Activated T-helper 1 cell treated with anti-CD3 and anti-CD28 coated beads, Interleukin-2, amount 50 U/mL, for 16 hours (primary cell): ENCODE data around the gene TAF5L.

ENCODE experiments used
- DNase-seq, 2 donors: peaks; one replicate each; pipeline ENCODE4 v3.0.0-alpha.2; 2020; ENCODE audit warnings: low read depth in 1 of 2, low spot score in 1 of 2

The TAF5L gene

DNA sequence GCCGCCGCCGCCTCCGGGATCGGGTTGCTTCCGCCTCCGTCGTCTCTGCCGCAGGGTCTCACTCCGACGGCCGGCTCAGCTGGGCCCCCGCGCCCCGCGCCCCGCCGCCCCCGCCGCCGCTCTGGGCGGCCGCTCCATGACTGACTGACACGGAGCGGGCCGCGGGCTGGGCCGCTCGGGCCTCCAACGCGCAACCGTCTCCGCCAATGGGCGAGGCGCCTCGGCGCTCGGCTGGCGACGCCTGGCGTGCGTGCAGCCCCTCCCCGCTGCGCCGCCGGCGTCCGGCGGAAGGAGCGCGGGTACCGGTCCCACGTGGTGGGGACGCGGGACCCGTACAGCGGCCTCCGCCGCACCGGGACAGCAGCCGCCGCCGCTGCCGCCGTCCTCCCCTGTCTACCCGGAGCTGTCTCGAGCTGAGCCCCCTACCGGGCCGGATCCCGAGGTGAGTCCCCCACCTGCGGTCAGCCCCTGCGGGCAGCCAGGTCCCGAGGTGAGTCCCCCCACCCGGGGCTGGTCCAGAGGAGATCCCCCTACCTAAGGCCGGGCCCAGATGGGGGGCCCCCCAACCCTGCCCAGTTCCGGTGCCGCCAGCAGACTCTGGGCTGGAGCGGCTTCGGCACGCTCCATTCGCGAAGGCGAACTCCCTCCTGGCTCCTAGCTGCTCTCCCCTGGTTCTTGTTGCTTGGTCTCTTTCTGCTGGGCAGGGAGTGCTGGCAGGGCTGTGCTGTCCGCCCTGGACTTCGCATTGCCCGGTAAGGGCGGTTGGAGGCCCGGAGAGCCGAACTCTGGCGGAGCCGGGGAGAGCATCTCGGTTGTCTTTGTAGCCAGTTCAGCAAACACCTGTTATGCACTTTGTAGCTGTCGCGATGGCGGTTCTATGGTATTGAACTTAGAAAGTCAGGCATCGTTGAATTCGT is at the start of gene TAF5L, which contains the start of gene URB2:
TSS of gene TAF5L (minus strand) at position 208 of the 917 bp plus-strand sequence. CDS start 11,640 bp downstream, outside the sequence.
TSS of gene URB2 (plus strand) at position 333 of the 917 bp plus-strand sequence. CDS start 1,387 bp downstream, outside the sequence.
- peak; percentile 55 to 82 for DNase-seq

DNA sequence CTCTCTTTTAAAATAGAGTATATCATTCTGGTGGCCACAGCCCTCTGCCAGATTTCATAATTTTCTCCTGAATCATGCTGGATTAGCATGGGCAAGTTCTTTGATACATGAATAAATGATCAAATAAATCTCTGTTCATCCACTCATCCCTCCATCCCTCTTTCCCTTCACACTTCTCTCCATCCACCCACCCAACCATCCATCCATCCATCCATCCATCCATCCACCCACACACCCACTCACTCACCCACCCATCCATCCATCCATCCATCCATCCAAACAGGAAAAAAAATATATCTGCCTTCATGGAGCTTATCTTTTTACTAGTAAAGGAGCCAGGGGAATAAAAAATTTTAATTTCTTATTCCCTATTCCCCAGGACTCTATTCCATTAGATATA is 49.5 kb upstream of the TAF5L start:
- DNase-seq, result no peak

- DNase-seq, result no peak
Observed at GRCh38 chr1:229674042-229674441, 48.1 kb upstream of the TAF5L start.

DNA sequence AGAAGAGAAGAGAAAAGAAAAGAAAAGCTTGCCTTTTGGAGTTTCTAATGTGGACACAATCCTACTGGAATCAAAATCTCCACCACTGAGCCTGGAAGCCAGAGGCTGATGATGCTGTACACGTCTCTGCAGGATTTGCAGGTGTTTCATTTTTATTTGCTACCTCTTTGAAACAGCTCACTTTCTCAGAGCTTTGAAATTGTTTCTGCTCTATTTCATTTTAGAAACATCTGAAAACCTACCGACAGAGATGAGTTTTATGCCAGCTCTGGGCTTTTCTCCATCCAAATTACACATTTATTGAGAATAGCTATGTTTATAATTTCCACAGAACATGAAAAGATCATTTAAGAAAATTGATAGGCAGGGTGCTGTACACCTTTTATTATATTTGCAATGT is 46.3 kb upstream of the TAF5L start:
- DNase-seq, result no peak

DNA sequence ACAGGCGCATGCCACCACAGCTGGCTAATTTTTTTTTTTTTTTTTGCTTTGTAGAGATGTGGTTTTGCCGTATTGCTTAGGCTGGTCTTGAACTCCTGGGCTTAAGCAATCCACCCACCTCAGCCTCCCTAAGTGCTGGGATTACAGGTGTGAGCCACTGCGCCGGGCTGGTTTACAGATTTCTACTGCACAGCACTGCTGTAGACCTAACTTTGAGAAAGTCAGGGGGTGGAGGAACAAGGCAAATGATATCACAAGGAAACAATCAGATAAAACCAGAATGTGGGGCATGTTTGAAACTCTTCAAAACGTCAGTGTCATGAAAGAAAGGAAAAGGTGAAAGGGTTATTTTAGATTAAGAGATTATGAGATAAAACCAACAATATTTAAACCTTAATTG is 45.4 kb upstream of the TAF5L start:
- no peak for DNase-seq

DNA sequence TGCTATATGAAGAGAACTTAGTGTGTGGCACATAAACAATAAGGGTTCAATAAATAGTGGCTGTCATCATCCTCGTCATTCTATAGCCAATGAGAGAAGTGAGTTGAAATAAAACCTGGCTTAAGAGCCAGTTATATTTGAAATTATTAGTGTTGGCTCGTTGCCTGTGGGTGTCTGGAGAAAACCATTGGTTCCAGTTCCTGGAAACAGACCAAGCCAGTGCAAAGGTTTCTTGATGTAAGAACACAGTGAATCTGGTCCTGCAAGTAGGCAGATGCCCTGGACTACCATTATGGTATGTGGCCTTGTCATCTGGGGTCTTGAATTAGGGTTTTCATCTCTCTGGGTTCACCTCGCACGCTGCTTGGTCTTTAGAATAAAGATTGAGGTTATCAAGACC is 43.4 kb upstream of the TAF5L start:
- DNase-seq, result no peak

DNA sequence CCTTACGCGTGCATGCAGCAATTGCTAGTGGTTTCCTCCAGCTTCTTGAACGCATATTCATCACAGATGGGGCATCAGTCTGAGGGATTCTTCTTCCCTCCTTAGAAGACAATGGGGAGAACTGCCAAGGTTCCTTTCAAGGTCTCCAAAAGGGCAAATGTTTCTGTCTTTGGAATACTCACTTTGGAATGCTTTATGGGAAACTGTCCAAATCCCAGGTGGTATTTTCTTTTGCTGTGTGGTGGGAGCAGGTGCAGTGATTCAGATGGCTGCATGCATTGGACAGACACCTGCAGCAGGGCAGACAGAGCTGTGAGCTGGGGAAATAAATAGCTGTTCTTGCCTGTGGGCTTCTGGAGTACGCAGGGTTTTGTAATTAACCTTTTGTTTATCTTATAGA is 40.7 kb upstream of the TAF5L start:
- DNase-seq, result no peak

DNA sequence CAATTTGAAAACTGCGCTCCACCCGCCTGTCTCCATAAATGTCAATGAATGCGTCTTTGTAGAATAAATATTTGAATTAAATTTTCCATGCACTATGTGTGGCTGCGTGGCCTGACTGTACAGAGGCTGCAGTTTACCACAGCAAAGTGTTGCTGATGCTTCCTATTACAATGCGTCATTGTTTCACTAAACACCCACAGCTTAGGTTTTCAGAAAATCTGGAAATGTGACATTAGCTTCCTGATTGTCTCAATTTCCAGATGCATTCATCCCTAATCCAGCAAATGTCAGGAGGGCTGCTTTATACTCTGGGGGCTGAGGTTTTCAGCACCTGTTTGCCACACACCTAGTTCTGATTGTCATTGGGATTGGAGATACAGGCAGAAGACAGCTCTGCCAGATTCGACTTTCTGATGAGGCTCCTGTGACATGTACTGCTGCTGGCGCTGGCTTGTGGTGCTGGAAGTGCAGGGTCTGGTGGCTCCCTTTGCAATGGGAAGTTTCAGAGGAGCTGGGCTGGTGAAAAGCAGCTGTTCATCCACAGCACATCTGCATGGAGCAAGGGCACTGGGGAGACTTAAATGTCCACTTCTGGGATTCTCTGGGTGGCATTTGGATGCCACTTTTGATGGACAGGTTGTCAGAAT is 40.1 kb upstream of the TAF5L start:
- no peak for DNase-seq

DNA sequence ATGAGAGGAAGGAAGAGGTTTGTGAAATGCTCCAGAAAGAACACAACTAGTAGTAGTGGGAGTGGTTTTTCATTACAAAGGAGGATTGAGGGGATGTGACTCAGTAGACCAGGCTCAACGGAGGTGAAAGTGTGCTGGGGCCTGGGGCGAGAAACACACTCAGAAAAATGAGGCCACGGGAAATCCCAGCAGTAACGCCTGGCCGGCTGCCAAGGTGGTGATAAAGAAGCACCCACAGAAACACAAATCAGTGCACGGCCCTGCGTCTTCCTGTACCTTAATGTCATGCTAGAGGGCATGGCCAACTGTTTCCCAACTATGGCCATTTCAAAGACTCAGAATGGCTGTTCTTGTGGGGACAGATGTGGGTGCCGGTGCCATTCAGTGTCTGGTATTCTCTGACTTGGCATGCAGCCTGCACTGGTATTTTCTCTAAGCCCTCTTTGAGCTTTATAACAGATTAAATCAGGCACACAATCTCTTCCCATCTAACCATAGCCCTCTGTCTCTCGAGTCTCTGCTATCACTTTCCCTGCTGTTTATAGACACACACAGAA is 38.3 kb upstream of the TAF5L start:
- DNase-seq, result peak; percentile 48 to 57

GRCh38 chr1:229661897-229662296 is 36.0 kb upstream of the TAF5L start:
- no peak for DNase-seq

GRCh38 chr1:229661022-229661877 is 35.3 kb upstream of the TAF5L start:
- DNase-seq, result peak; percentile 46 to 61

GRCh38 chr1:229657993-229658755 is 32.3 kb upstream of the TAF5L start:
- no peak for DNase-seq

GRCh38 chr1:229655781-229656180 is 29.9 kb upstream of the TAF5L start:
- no peak for DNase-seq

- DNase-seq, result no peak
Observed at GRCh38 chr1:229653420-229653819, 27.5 kb upstream of the TAF5L start.

DNA sequence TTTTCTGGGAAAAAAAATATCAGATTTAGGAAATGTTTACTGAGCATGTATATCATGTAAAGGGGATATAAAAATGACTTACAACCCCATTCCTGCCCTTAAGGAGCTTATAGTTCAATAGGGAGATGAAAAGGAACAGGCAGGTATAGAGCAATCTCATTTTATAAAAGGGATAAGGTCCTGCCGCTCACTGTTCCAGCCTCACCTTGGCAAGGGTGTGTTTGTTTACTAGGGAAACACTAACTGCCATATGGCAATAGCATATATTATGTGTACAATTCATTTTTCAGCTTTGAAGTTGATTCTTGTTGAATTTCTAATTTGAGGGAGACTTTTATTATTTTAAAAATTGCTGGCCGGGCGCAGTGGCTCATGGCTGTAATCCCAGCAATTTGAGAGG is 25.6 kb upstream of the TAF5L start:
- no peak for DNase-seq

- DNase-seq, result no peak
Observed at GRCh38 chr1:229650045-229650444, 24.1 kb upstream of the TAF5L start.

GRCh38 chr1:229648406-229648805 is 22.5 kb upstream of the TAF5L start:
- no peak for DNase-seq

GRCh38 chr1:229645324-229645993 is 19.5 kb upstream of the TAF5L start:
- DNase-seq, result no peak

GRCh38 chr1:229643996-229644745 is 18.2 kb upstream of the TAF5L start:
- DNase-seq, result no peak
